OCI-LY1 (cell line): ENCODE data around the gene LRCH1.

Source experiments
- H2AFZ ChIP-seq: fragments of 200-600 bp; sonication (generic), shearing (Covaris generic); 2 replicates; pipeline ENCODE4 v1.6.0; 2014; ENCODE audit warnings: antibody characterized with exemption, mild to moderate bottlenecking, low read length
- H3F3A ChIP-seq: fragments of 200-600 bp; sonication (generic), shearing (Covaris generic); 2 replicates; pipeline ENCODE4 v1.6.0; 2014; ENCODE audit warnings: mild to moderate bottlenecking, antibody characterized with exemption, low read length, moderate library complexity; ENCODE audit not compliant: insufficient read depth
- H3K27ac ChIP-seq: fragments of 200-600 bp; sonication (generic); 2 replicates; pipeline ENCODE4 v1.5.1; 2014; ENCODE audit warnings: low read length, mixed run types, mild to moderate bottlenecking, low read depth; ENCODE audit not compliant: poor library complexity, severe bottlenecking
- H3K27me3 ChIP-seq: fragments of 200-600 bp; sonication (generic); 2 replicates; pipeline ENCODE4 v1.6.0; 2014; ENCODE audit warnings: antibody characterized with exemption, mild to moderate bottlenecking, low read length, moderate library complexity; ENCODE audit not compliant: insufficient read depth
- H3K36me3 ChIP-seq: fragments of 200-600 bp; sonication (generic); 2 replicates; pipeline ENCODE4 v1.6.1; 2014; ENCODE audit warnings: mild to moderate bottlenecking, antibody characterized with exemption, low read length, moderate library complexity, mixed read lengths; ENCODE audit not compliant: insufficient read depth
- H3K4me1 ChIP-seq: fragments of 200-600 bp; sonication (generic); 2 replicates; pipeline ENCODE4 v1.5.1; 2014; ENCODE audit warnings: mild to moderate bottlenecking, low read length, moderate library complexity; ENCODE audit not compliant: insufficient read depth, severe bottlenecking
- H3K4me2 ChIP-seq: fragments of 200-600 bp; sonication (generic), shearing (Covaris generic); 2 replicates; pipeline ENCODE4 v1.6.1; 2014; ENCODE audit warnings: low read length
- H3K4me3 ChIP-seq: fragments of 200-600 bp; sonication (generic); 2 replicates; pipeline ENCODE4 v1.5.1; 2014; ENCODE audit warnings: low read length, low read depth, mild to moderate bottlenecking, mixed read lengths; ENCODE audit not compliant: poor library complexity, severe bottlenecking
- H3K79me2 ChIP-seq: fragments of 200-600 bp; shearing (Covaris generic); 2 replicates; pipeline ENCODE4 v1.6.1; 2016; ENCODE audit warnings: mixed run types, low read length, mixed read lengths; ENCODE audit not compliant: insufficient read depth
- H3K9ac ChIP-seq: fragments of 200-600 bp; sonication (generic), shearing (Covaris generic); 2 replicates; pipeline ENCODE4 v1.6.1; 2014; ENCODE audit warnings: mild to moderate bottlenecking, low read length, mixed read lengths
- H3K9me2 ChIP-seq: fragments of 200-600 bp; sonication (generic), shearing (Covaris generic); 2 replicates; pipeline ENCODE4 v1.6.1; 2014; ENCODE audit warnings: low read depth, mild to moderate bottlenecking, low read length, mixed read lengths
- H3K9me3 ChIP-seq: fragments of 200-600 bp; shearing (Covaris generic); 2 replicates; pipeline ENCODE4 v1.6.1; 2014; ENCODE audit warnings: low read length, mixed read lengths
- H4K20me1 ChIP-seq: fragments of 200-600 bp; sonication (generic), shearing (Covaris generic); 2 replicates; pipeline ENCODE4 v1.6.0; 2016; ENCODE audit warnings: mild to moderate bottlenecking, low read length; ENCODE audit not compliant: insufficient read depth
- EZH2 ChIP-seq: fragments of 200-600 bp; sonication (generic), shearing (Covaris generic); IDR thresholded peaks from 2 replicates; pipeline ENCODE4 v1.8.0; 2017; ENCODE audit warnings: borderline replicate concordance, mixed run types, mild to moderate bottlenecking, antibody characterized with exemption, low read length, moderate library complexity, mixed read lengths
- TF ChIP-seq, protein P1 (sequence below): fragments of 200-600 bp; sonication (generic), shearing (Covaris generic); IDR thresholded peaks from 2 replicates; pipeline ENCODE4 v1.5.1; 2017; ENCODE audit warnings: mild to moderate bottlenecking, antibody characterized with exemption, low read length, moderate library complexity, mixed read lengths

LRCH1 gene

DNA sequence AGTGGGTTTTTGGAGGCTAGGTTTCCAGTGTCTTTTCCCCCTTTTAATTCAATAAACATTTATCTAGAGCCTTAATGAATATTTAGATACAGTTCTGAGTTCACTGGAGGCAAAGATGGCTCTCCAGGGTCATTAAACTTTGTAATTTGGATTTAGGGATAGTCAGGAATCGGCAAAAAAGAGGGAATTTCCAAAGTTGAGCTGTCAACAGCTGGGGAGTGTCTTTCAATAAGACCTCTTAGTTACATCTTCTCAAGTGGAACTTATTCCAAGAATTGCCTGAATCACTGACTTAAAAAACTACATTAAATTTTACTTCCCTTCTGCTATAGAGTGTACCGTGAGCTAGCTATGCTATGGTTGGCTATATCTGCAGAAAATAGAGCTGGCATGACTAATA is 2.0 kb downstream of the LRCH1 start:
- Histone ChIP-seq H3K4me1 (peaks cover 35% of the 10 kb centered on the region), H3K4me2 (peak overlapping the region; percentile 86), H3K9me3 (no peaks in the 10 kb centered on the region), H3K36me3 (no peaks in the 10 kb centered on the region), H4K20me1 (no peaks in the 10 kb centered on the region), H3K4me3 (peak overlapping the region; percentile 83), H3K79me2 (peaks cover 10% of the 10 kb centered on the region; the same call in 1 of the 2 replicates), H3K27ac (peak overlapping the region; percentile 54), H3K9ac (peak overlapping the region; percentile 65), H2AFZ (no peak overlapping the region), H3F3A (peaks cover 8% of the 10 kb centered on the region; the same call in 1 of the 2 replicates), H3K27me3 (no peaks in the 10 kb centered on the region), H3K9me2 (no peaks in the 10 kb centered on the region)
- TF ChIP-seq, protein P1, sequence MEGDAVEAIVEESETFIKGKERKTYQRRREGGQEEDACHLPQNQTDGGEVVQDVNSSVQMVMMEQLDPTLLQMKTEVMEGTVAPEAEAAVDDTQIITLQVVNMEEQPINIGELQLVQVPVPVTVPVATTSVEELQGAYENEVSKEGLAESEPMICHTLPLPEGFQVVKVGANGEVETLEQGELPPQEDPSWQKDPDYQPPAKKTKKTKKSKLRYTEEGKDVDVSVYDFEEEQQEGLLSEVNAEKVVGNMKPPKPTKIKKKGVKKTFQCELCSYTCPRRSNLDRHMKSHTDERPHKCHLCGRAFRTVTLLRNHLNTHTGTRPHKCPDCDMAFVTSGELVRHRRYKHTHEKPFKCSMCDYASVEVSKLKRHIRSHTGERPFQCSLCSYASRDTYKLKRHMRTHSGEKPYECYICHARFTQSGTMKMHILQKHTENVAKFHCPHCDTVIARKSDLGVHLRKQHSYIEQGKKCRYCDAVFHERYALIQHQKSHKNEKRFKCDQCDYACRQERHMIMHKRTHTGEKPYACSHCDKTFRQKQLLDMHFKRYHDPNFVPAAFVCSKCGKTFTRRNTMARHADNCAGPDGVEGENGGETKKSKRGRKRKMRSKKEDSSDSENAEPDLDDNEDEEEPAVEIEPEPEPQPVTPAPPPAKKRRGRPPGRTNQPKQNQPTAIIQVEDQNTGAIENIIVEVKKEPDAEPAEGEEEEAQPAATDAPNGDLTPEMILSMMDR, result 0 out of 2 replicates have a peak, but pooled peaks have one; percentile 1
- no peak for TF ChIP-seq EZH2

DNA sequence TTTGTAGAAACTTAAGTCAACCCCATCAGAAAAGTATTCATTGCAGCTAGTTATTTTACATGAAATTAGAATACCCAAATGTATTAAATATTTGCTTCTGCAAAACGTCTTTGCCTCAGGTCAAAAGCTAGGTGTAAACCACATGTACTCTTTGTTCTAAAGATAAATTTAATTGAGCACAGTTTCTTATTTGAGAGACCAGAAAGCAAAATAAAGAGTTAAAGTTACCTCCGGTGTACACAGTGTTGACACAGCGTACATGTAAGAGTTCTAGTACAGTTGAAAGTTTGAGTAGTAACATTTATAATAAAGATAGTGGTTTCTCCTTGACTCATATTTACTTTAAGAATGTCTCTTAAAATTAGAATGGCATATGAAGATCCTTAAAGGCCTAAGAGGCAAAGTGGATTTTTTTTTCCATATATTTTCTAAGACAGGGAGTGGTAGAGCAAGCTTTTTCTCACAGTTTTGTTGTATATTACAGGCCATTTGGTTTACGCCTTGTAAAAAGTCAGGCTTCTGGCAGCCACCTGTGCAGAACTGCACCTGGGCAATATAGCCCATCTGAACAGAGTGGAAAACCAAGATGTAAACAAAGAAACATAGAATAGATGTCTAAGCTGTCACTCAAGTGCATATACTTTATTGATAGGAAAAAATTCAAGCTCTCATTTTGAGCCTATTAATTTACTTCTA is 2.9 kb downstream of the LRCH1 start:
- Histone ChIP-seq H3K79me2 (peaks cover 10% of the 10 kb centered on the region; the same call in 1 of the 2 replicates), H3K4me1 (peaks cover 35% of the 10 kb centered on the region), H3K9ac (no peak overlapping the region), H3K9me2 (no peaks in the 10 kb centered on the region), H3K4me3 (peak overlapping the region; percentile 83), H3K4me2 (peak overlapping the region; percentile 86), H3K27ac (peak overlapping the region; percentile 54), H3K9me3 (no peaks in the 10 kb centered on the region), H2AFZ (no peak overlapping the region), H3F3A (peaks cover 8% of the 10 kb centered on the region; the same call in 1 of the 2 replicates), H3K27me3 (no peaks in the 10 kb centered on the region), H4K20me1 (no peaks in the 10 kb centered on the region), H3K36me3 (no peaks in the 10 kb centered on the region)
- TF ChIP-seq, protein P1, result no peak
- no peak for TF ChIP-seq EZH2

DNA sequence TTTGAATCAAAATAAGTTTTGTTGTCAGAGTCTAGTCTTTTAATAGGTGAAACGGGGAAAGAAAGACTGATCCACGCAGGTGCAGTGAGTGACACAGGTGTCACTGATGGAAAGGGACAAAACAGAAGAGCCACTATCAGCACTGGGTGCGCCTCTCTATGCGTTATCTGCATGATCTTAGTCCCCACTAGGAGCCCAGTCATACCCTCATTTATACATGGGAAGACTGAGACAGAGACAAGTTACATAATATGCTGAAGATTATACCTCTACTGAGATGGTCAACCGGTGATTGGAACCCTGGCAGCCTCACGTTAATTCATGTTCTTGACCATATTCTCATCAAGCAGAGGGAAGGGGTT is 3.4 kb downstream of the LRCH1 start:
- Histone ChIP-seq H3F3A (peaks cover 8% of the 10 kb centered on the region; the same call in 1 of the 2 replicates), H3K27me3 (no peaks in the 10 kb centered on the region), H3K27ac (peak overlapping the region; percentile 54), H3K9me3 (no peaks in the 10 kb centered on the region), H3K36me3 (no peaks in the 10 kb centered on the region), H4K20me1 (no peaks in the 10 kb centered on the region), H3K4me3 (no peak overlapping the region), H3K4me2 (peak overlapping the region; percentile 86; the same call in 1 of the 2 replicates), H2AFZ (no peak overlapping the region), H3K79me2 (peaks cover 10% of the 10 kb centered on the region; the same call in 1 of the 2 replicates), H3K9me2 (no peaks in the 10 kb centered on the region), H3K4me1 (peaks cover 35% of the 10 kb centered on the region), H3K9ac (no peak overlapping the region)
- no peak for TF ChIP-seq EZH2
